GM18511 (cell line): ENCODE results near the gene PCBP3.

Source experiments
- ATAC-seq: cut with Tn5 transposase; IDR thresholded peaks from one replicate; pipeline ENCODE4 v1.9.1; 2021; ENCODE audit warnings: mild to moderate bottlenecking, moderate library complexity; ENCODE audit not compliant: unreplicated experiment

The PCBP3 gene

GRCh38 chr21:45900034-45900868, 256.7 kb downstream of the PCBP3 start:
- ATAC-seq, result no peak

GRCh38 chr21:45901061-45901690, 257.7 kb downstream of the PCBP3 start:
- ATAC-seq, result no peak

DNA sequence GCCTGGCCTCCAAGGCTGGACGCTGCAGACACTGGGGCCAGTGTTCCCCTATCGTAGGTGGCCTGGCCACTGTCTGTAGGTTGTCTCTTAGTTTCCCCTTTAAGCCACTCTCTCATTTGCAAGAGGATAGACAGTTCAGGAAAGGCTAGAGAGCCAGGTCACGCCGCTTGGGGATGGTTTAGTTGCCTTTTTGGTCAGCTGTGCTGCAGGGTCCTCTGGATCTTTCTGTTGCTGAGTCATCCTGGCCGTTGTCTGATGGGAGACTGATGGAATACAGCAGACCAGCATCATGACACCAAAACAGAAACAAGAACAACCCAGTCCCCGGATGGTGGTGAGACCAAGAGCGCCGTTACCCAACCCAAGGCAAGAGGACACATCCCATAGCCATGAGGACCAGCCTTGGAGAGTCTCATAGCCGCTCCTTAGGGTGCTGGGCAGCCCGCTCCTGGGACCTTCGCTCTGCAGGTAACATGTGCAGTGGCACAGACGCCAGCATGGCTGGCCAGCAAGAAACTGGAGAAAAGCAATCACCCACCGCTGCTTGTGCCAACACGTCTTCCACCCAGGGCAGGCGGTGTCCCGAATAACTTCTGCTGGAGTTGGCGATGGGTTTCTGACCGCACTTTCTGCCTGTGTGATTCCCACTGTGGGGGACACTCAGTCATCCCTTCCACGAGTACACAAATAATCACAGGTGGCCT, 258.9 kb downstream of the PCBP3 start:
- ATAC-seq, result no peak

- no peak for ATAC-seq
Observed at GRCh38 chr21:45905196-45905595, 261.7 kb downstream of the PCBP3 start.

GRCh38 chr21:45906196-45906805, 262.8 kb downstream of the PCBP3 start:
- no peak for ATAC-seq

DNA sequence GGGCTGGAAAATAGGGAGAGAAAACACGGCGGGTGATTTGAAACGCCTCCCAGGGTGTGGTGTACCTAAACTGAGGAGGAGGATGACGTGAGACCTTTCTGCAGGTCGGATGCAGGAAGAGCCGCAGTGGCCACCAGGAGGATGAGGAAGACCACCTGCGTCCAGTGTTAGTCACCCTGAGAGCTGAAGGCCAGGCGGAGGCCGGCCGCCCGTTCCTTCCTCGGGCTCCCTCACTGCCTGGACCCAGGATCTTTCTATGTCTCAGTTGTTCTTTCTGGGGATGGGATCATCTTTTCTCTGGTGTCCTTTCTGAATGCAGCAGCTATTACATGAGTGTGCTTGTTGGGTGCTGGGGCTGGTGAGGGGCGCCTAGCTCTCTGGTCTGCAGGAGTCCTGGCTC, 263.3 kb downstream of the PCBP3 start:
- ATAC-seq, result no peak

DNA sequence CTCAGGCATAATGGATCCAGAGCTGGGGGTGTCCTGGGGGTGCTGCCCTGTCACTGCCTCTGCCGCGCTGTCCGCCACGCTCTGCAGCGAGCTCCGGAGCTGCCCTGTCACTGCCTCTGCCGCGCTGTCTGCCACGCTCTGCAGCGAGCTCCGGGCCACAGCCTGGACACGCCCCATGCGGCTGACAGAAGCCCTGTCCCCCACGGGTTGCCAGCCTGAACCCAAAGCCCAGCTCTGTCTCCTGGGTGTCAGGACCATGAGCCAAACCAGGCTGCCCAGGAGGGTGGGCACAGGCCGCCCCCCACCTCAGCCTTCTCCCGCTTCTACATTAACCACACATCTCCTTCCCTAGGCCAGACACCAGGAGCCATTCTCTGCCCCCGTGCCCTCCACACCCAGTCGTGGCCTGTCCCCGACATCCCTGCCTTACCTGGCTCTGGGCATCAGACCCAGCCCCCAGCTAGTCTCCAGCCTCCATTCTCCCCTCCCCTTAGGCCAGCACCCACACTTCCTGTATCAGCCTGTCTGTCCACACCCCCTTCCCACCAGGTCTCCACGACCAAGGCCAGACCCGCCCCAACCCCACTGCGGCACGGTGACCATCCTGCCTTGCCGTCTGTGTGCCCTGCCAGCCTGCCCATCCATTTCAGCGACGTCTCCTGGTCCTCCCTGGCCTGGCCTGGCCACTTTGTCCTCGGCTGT, 265.2 kb downstream of the PCBP3 start:
- ATAC-seq, result no peak

DNA sequence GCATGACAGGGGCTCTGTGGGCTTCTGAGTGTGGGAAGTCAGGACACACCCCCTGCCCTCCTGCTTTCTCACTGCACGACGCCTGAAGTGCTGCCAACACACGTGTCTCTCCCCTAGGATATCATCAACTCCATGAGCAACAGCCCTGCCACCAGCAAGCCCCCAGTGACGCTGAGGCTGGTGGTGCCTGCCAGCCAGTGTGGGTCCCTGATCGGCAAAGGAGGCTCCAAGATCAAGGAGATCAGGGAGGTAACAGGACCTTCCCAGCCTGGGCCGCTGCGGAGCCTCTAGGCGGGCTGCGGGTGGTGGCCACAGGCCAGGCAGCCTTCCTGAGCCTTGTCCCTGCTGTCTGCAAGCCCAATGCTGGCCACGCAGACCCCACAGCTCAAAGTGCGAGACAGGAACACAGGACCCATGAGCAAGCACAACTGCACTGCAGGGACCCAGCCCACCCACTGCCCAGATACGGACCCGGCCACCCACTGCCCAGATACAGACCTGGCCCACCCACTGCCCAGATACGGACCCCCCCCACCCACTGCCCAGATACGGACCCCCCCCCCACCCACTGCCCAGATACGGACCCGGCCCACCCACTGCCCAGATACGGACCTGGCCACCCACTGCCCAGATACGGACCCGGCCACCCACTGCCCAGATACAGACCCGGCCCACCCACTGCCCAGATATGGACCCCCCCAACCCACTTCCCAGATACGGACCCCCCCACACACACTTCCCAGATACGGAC, 265.9 kb downstream of the PCBP3 start:
- ATAC-seq, result no peak

DNA sequence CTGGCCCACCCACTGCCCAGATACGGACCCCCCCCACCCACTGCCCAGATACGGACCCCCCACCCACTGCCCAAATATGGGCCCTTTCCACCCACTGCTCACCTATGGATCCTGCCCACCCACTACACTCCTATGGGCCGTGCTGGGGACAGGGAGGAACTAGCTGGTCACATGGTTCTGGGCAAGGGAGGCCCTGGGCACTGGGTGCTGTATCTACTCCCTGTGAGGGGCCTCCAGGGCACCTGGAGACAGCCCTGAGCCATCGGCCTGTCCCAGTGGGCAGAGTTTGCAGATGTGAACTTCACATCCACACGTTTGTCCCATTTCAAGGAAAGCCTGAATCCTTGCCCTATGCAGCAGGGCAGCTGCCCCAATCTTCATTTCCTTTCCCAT, 266.6 kb downstream of the PCBP3 start:
- ATAC-seq, result no peak

GRCh38 chr21:45910548-45911221, 267.2 kb downstream of the PCBP3 start:
- no peak for ATAC-seq

DNA sequence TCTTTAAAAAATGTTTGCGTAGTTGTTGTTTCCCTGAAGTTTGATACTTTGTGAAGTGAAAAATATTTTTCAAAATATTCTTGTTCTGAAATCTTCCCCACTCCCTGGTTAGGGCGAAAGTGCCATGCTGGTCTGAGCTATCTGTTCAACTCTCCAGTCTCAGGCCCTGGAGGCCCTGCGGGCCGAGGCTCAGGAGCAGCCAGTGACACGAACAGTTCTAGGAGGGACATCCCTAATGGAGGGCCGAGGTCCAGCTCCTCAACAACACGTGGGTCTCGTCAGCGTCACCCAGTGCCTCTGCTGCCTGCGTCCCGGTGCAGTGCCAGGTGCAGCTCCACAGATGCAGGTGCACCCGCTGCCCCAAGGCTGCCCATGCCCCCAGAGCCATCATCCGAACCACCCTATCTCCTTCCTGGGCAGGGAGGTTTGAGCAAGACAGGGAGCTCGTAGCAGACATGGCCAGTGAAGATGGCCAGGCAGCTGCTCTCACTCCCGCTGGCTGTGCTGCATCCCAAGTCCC, 268.3 kb downstream of the PCBP3 start:
- no peak for ATAC-seq

DNA sequence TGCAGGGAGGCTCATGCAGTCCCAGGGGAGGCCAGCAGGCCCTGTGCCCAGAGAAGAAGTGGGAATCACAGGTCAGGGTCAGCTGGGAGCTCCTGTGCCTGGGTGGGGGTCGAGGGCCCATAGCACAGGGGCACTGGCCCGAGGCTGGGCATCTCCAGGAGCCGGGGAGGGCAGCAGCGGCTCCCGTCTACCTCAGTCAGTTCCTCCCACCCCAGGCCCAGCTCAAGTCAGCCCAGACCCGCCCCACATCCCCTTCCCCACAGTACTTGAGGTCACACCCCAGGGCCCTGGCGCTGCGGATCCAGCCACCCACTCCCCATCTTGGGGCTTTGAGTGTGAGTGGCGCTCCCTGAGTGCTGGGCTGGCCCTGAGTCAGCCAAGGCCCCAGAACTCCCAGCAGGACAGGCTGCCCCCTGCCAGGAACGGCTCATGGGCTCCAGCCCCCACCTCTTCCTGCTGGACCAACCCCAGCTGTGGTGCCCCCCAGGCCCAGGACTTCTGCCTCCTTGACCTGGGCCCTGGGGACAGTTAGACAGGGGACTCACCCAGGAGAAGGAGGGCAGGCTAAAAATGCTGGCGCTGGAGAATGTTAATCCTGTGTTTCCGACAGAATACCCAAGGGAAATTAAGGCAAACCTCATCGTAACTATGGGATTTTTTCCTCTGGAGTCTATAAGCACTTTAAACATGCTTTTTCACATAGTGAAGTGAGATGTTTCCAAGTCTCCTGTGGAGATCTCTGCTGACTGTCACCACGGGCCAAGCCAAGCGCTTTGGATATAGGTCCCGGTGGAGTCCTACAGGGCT, 269.3 kb downstream of the PCBP3 start:
- ATAC-seq, result no peak

GRCh38 chr21:45913418-45913765, 269.9 kb downstream of the PCBP3 start:
- no peak for ATAC-seq

- no peak for ATAC-seq
Observed at GRCh38 chr21:45913886-45914285, 270.4 kb downstream of the PCBP3 start.

- no peak for ATAC-seq
Observed at GRCh38 chr21:45914321-45914845, 270.9 kb downstream of the PCBP3 start.

DNA sequence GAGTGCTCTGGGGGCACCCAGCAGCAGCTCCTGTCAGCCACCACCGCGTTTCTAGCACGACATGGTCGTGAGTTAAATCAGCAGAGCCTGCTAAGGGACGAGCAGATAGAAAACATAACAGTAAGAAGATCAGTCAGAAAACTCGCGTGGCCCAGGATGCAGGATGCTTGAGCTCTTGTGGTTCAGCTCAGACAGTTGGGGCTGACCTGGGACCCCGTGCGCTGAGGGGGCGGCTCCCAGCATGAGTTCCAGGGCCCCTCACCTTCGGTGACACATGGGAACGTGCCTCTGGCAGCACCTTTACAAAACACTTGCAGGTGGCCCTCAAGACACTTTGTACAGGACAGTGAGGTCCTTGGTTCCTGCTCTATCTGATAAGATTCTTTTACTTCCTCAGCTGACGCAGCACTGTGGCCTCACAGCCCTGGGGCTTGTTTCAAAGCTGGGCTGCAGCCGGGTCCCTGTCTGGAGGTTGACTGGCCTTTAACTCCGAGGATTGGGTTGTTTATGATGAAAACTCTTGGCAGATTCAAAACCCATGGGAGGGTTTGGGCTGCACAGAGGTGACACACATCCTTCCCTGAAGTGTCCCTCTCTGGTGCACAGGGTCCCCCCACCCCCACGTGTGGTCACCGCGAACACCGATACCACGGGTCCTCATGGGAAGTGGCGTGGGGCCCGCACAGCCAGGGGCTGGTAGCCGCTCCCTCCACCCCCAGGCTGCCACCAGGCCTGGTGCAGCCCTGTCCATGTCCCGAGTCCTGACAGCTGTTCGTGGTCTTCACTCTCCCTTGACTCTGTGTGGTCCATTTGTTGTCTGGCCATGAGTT, 272.7 kb downstream of the PCBP3 start:
- ATAC-seq, result no peak

GRCh38 chr21:45917241-45917640, 273.7 kb downstream of the PCBP3 start:
- ATAC-seq, result no peak

DNA sequence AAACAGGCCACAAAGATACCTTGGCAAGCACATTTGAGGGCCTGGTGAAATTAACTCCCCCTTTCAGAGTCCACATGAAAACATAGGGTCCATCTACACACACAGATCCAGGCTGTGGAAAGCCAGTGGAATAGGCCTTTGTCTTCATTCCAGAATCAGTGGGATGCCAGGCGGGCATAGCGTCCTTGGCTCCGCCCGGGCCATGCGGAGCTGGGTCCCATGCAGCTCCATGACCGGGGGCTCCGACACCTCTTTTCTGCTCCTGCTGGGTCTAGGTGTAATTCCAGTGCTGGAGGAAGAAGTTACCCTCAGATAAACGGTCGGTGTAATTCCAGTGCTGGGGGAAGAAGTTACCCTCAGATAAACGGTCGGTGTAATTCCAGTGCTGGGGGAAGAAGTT, 274.5 kb downstream of the PCBP3 start:
- ATAC-seq, result no peak
